HG03139 (cell line): ENCODE measurements around the gene MB21D2.

Experiments used
- ATAC-seq: cut with Tn5 transposase; IDR thresholded peaks from one replicate; pipeline ENCODE4 v1.9.1; 2021; ENCODE audit not compliant: unreplicated experiment

The MB21D2 gene

GRCh38 chr3:192923731-192924130, 6.1 kb upstream of the MB21D2 start:
- ATAC-seq, result no peak

GRCh38 chr3:192921793-192922192, 4.1 kb upstream of the MB21D2 start:
- no peak for ATAC-seq

DNA sequence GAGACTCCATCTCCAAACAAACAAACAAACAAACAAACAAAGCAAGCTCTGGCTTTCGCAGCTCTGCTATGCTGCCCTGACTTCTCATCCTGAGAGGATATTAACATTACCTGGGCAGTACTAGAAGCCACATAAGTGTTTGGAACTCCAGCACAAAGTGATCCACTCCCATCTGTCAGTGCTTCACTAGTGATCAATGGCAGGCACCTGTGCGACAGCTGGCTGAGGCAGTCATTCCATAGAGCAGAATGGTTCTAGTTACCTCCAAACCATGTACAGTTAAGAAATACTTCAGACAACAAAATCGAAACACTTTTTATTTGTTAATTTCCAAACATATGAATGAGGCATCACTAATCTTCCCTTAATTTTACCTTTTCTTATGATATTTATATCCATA, 2.8 kb upstream of the MB21D2 start:
- no peak for ATAC-seq

- no peak for ATAC-seq
Measured at GRCh38 chr3:192919901-192920300, 2.2 kb upstream of the MB21D2 start.

DNA sequence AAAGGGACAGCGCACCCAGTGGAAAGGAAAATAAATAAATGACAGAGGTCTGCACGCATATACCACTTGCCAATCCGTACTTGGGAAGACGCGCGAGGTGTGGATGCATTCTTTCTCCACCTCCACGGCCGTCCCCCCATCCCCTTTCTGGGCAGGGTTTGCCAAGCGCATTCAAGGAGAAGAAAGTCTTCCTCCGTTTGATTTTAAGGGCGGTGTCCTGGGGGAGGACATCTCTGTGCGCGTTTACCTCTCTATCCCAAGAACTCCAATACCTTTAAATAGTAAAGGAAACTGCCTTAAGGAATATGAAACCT, 576 bp upstream of the MB21D2 start:
- ATAC-seq, result no peak

DNA sequence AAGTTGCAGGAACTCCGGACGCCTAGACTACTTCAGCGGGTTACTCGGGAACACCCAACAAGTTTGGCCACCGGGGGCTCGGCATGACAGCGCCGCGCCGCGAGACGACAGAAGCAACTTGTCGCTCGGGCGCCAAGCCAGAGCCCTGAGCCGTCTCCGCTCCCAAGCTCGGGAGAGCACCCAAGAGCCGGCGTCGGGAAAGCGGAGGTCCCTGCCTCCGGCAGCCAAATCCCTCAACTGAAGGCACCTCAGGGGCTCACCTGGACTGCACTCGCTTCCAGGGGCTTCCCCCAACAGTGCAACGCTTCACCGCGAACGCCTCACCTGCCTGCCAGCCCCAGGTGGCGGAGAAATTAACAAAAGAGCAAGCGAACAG, 640 bp downstream of the MB21D2 start:
- peak; percentile 19 for ATAC-seq

DNA sequence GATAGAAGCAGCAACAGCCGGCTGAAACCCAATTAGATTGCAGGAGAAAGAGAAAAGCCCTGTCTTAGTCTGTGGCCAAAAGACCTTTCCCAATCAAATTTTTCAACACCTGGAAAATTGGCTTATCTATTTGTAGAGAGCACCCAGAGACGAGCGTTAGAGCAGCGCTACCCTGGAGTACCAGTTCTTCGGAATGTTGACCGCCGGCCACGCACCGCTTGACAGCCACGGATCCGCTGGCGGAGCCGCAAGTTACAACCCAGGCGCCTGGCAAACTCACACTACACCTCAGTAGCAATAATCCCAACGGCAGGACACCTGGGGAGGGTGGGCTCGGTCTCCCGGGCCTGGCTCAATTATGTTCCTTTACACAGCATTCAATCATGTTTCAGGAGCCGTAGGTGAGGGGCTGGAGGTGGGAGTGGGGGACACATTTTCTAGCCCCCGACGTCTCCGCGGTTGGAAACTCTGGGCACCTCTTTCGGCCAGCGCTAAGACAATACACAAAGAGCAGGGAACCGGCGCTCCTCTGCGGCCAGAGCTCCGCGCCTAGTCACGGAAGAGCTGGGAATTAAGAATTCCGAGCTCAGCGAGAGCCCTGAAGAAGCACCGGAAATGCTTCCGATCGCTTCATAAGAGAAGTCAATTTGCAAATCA, 1.2 kb downstream of the MB21D2 start:
- no peak for ATAC-seq

DNA sequence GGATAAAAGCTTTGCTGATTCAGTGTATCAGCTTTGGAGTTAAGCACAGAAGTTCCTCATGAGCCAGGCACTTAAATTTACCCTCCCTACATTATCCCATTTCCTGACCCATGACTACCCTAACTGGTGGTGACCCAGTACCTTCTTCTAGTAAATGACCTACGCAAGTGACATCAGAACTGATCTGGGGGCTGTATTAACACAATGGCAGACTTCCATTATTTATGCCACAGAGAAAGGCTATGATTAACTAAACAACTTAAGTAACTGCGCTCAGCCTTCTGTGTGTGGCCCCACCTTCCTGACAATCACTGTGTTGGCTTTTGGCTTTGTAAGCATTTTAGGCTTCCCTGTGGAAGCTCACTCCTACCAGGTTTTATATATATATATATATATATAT, 1.9 kb downstream of the MB21D2 start:
- no peak for ATAC-seq

- peak; percentile 31 for ATAC-seq
Measured at GRCh38 chr3:192915304-192915703, 2.4 kb downstream of the MB21D2 start.

- ATAC-seq, result no peak
Measured at GRCh38 chr3:192914848-192915247, 2.8 kb downstream of the MB21D2 start.

DNA sequence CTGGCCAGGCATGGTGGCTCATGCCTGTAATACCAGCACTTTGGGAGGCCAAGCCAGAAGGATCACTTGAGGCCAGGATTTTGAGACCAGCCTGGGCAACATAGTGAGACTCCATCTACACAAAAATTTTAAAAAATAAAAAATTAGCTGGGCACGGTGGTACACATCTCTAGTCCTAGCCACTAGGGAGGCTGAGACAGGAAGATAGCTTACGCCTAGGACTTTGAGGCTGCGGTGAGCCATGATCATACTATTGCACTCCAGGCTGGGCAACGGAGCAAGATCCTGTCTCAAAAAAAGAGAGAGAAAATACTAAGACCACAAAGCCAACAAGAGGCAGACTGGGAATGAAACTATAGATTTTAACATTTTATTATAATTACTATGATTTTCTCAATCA, 4.1 kb downstream of the MB21D2 start:
- ATAC-seq, result no peak

DNA sequence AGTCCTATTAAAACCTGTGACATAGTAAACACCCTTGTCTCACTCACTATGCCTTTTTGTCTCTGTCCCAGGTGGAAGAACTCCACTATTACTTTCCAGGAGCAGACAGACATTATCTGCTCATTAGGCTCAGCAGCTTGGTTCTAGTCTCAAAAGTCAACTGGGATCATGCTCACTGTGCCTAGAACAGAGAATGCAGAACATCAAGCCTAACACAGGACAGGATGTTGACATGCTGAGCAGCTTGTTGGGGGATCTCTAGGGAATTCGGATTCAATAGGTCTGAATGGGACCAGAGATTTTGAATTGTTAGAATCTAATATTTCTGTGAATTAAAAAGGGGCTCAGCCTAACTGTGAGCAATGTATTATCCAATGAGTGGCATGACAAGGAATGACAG, 6.4 kb downstream of the MB21D2 start:
- ATAC-seq, result no peak

GRCh38 chr3:192907784-192908183, 9.9 kb downstream of the MB21D2 start:
- ATAC-seq, result no peak

DNA sequence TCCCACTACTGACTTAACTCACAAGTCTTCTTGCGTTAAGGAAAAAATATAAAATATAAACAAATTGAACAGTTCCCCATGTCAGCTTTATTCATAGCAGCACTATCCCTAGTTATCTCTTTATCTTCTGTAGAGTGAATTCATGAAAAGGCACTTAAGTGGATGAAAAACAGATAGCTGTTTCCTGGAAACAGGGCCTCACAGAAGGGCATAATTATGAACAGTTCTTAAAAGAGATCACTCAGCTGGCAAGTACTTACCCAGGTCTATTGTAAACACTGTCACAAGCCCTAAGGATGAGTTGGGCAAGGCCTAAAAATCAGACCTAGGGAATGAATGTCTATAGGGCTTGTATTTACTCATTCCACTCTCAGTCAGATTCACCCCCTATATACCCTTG, 10.7 kb downstream of the MB21D2 start:
- no peak for ATAC-seq

DNA sequence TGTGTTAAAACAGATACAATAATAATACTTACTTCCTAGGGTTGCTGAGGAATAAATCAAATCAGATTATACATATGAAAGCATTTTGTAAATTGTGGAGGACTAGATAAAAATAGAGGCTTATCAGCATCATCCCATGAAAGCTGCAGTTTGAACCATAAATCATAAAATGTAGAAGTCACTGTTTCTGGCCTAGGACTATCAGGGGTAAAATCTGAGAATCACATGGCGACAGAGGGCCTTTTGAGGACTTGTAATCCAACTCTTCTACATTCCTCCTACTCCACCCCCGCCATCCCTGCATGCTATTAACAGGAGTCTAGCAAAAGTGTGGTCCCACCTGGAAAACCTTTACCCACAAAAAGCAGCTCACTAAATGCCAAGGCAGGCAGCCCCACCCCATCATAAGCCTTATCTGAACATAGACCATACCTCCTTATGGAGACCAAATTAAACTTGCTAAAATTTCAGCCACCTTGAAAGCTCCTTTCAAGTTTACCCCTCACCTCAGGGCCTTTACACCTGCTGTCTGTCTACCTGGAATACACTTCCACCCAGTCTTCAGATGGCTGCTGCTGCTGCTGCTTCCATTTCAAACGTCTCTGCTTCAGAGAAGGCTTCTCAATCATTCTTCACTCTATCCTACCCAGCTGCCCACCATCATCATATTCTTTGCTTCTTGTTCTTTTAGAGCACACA, 11.5 kb downstream of the MB21D2 start:
- no peak for ATAC-seq

DNA sequence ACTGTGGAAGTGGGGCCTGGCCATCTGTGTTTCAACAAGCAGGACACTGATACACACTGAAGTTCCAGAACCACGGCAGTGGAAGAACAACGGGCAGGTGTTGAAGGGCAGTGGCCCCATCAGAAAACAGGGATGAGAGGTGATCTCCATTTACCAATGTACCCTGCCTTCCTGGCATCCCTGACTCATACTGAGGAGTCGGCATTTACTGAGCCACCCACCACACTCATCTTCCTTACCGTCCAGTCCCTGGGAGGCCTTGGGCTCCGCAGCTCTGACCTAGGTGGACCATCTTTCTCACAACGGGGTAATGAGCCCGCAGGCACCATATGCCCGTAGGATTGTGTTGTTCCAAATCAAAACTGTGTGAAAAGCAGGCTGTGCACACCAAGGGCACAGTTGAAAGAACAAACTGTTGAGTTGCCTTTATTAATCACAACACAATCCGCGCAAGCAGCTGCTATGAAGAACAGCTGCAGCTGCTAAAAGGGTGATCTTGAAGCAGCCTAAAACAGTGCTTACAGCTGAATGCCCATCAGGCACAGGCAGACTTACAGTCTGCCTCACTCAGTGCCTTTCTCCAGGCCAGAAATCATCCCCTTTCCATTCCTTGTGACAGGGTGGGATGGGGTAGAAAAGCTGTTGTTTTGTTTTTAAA, 12.9 kb downstream of the MB21D2 start:
- ATAC-seq, result no peak

GRCh38 chr3:192902549-192902948, 15.1 kb downstream of the MB21D2 start:
- no peak for ATAC-seq

- no peak for ATAC-seq
Measured at GRCh38 chr3:192901435-192901834, 16.2 kb downstream of the MB21D2 start.

GRCh38 chr3:192899540-192899982, 18.1 kb downstream of the MB21D2 start:
- ATAC-seq, result no peak

DNA sequence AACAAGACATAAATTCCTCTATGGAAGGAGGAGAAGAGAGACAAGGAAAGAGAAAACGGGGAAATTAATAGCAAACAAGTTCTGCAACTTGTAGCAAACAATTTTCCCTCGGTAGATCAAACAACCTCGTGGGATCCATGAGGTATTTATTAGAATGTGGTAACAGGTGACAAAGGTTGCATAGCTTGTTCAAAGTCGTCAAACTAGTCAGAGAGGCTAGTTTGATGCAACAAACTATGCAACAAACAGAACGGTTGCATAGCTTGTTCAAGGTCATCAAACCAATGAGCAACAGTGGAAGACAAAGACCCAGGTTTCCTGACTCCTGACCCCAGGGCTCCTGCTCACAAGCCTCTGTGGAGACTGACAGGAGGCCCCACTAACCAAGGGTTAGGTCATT, 20.7 kb downstream of the MB21D2 start:
- ATAC-seq, result no peak

GRCh38 chr3:192896208-192896607, 21.4 kb downstream of the MB21D2 start:
- ATAC-seq, result no peak

DNA sequence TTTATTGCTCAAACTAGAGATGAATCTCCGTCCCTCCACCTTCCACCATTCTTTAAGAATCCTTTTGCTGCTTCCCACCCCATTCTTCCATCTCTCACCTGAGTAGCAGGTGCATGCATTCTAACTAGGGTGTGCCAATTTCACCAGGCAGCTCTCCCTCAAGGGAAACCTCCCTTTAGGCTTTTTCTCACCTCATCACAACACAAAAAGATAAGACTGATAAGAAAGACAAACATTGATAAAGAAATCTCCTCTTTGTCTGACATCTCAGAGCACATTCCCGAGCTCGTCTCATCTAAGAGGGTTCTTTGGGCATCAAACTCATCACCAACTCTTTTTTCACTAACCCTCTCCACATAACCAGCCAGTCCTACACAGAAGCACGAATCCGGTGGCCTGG, 23.0 kb downstream of the MB21D2 start:
- ATAC-seq, result no peak
